ENCODE measurements around the gene DGKG.

DNA sequence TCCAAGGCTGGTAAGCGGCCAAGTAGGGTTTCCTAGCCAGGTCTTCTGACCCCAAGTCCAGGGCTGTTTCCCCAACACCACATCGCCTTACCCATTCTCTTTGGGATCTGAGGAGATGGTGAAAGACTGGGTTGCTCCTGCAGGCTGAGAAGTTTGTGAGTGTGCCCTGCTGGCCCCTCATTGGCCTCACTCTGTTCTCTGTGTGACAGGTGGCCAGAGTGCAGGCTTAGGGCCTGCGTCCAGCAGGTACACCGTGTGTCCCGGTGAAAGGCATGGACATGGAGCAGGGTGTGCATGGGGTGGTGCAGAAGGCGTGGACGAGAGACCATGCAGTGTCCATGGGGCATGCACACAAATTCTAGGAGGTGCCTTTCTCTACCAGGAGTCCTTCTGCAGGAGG, 91.3 kb downstream of the DGKG start:
- TF ChIP-seq, protein P1, sequence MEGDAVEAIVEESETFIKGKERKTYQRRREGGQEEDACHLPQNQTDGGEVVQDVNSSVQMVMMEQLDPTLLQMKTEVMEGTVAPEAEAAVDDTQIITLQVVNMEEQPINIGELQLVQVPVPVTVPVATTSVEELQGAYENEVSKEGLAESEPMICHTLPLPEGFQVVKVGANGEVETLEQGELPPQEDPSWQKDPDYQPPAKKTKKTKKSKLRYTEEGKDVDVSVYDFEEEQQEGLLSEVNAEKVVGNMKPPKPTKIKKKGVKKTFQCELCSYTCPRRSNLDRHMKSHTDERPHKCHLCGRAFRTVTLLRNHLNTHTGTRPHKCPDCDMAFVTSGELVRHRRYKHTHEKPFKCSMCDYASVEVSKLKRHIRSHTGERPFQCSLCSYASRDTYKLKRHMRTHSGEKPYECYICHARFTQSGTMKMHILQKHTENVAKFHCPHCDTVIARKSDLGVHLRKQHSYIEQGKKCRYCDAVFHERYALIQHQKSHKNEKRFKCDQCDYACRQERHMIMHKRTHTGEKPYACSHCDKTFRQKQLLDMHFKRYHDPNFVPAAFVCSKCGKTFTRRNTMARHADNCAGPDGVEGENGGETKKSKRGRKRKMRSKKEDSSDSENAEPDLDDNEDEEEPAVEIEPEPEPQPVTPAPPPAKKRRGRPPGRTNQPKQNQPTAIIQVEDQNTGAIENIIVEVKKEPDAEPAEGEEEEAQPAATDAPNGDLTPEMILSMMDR (IDR thresholded peaks at IDR 0.05): no peak
- TF ChIP-seq EZH2 (IDR thresholded peaks at IDR 0.05; ENCODE audit: borderline replicate concordance, insufficient read depth, low read depth, low read length, poor library complexity, severe bottlenecking): no peak

All from B cell (primary cell).